Stimulated activated CD4-positive, alpha-beta T cell treated with anti-CD3 and anti-CD28 coated beads, Interleukin-1b, Interleukin-23, amount 100 ng/mL, for 24 hours (primary cell): ENCODE measurements around the gene CAMK1D.
"Not testable (repeated sequence)": the region's sequence is repeated elsewhere in the genome, so short reads cannot be mapped to it uniquely, and the experiment has no call there.

Source experiments
- DNase-seq, 4 experiments: peaks; one replicate each; pipeline ENCODE4 v3.0.0-alpha.2; 2020; ENCODE audit warnings: low read depth in 4 of 4, low spot score in 1 of 4

Gene CAMK1D

DNA sequence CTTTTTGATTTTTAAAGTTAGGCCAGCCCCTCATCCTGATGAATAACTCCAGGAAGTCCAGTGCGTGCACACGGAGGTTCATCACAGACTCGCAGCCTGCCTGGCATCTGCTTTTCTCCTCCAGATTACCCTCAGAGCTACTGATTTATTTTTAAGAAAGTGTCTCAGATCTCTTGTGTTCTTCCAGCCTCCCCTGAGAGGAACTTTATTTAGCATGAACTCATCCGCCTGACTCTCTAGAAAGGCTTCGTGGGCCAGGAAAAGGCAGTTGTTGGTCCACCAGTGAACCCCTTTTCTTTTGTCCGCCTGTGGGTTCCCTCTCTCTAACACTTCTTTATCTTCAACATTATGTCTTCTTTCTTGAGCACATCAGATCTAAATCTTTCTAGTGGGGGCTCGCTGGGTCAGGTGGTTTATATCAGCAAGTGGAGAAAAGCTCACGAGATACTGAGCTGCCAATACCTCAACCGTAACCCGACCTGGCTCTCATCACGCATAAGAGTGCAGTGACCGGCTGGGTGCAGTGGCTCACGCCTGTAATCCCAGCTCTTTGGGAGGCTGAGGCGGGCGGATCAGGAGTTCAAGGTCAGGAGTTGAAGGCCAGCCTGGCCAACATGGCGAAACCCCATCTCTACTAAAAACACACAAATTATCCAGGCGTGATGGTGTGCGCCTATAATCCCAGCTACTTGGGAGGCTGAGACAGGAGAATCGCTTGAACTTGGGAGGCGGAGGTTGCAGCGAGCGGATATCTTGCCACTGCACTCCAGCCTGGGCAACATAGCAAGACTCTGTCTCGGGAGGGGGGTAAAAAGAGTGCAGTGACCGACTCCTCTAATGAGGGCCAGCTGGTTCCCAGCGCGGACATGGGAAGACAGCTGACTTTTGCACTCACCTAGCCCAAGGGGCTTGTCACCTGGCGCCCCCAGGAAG is 489.9 kb downstream of the CAMK1D start:
- no peak for DNase-seq

DNA sequence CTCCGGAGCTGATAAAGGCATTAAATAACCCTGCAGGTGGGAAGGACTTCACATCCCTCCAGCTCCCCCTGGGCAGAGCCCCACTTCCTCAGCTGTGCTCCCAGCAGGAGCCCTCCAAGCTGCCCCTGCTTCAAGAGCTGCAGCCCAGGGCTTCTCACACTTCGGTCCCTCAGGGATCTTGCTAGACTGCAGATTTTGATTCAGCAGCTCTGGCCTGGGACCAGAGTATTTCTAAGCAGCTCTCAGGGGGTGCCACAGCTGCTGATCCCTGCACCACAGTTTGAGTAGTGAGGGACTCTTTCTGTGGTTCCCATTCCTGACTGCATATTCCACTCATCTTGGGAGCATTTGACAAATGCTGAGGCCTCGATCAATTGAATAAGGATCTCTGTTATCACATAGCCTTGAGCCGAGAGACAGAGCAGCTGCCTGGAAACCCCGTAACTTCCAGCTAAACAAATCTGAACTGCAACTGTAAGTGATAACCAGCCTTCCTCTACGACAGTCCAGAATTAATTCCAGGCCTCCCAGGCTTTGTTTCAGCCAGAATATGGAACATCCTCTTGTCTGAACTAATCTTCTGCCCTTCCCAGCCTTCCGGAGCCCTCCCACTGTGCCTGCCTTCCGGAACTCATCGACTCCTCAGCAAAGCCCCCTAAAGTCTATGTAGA is 490.7 kb downstream of the CAMK1D start:
- DNase-seq, result no peak

DNA sequence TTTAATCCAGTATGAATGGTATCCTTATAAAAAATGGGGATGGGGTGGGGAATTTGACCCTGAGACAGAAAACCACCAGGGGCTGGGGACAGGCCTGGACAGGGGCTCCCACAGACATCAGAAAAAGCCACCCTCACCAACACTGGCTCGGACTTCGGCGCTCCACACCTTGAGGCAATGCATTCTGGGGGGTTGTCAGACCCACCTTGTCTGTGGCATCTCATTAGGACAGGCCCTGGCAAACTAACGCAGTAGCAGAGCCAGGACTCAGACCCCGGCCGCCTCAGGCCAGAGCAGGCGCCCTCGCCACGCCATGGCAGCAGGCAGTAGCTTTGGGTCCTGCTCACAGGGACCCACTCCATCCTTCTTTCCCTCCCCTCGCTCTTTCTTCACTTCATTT is 492.1 kb downstream of the CAMK1D start:
- DNase-seq, result no peak

DNA sequence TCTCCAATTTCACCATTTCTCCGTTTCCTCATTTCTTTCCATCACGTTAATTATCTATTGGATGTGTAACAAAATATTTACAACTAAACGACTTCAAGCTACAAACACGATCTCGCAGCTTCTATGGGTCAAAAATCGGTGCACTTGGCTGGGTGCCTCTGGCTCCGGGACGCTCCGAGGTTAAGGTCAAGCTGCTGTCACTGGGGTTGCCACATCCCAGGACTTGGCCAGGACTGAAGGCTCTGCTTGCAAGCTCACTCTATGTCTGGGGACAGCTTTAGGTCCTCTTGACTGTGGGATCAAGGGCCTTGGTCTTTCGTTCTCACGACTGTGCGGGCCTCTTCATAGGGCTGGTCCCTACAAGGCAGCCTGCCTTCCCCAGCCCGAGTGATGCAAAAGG is 492.5 kb downstream of the CAMK1D start:
- no peak for DNase-seq

DNA sequence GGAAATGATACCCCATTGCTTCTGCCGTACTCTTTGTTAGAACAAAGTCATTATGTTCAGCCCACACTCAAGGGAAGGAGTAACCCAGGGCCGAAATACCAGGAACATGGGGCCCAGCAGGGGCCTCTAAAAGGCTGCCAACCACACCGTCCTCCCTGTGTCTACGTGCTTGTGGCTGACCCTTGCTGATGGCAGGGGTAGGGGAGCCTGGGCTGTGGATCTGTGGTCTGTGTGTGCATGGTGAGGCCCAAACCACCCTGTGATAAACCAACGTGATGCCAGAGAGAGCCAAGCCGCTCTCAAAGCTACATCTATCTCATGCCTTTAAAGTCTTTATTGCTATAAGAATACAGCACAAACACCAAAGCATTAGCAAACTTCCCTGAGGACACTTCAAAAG is 493.0 kb downstream of the CAMK1D start:
- no peak for DNase-seq

DNA sequence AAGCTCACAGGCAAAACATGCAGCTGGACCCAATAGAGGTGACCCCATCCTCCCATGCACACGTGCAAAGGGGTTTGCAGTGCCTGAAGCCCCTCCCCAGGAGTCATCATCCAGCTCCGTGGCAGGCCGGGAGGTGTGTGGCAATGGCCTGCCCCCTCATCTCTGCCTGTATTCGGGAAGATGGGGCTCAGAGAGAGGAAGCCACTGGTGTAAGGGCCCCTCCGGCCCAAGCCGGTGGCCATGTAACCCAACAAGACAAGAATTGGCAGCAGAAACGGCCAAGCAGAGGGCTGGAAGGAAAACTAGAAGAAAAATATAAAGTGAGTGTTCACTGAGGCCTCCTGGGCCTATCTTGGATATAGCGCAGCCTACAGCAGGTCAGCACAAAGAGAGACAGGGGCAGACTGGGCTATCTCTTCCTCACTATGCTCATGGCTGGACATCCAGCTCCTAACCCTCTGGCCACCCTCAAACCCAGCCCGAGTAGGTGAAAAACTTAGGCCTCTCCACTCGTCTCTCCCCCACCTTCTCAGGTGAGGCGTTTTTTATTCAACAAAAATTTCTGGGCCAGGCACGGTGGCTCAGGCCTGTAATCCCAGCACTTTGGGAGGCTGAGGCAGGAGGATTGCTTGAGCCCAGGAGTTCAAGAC is 494.1 kb downstream of the CAMK1D start:
- no peak for DNase-seq

DNA sequence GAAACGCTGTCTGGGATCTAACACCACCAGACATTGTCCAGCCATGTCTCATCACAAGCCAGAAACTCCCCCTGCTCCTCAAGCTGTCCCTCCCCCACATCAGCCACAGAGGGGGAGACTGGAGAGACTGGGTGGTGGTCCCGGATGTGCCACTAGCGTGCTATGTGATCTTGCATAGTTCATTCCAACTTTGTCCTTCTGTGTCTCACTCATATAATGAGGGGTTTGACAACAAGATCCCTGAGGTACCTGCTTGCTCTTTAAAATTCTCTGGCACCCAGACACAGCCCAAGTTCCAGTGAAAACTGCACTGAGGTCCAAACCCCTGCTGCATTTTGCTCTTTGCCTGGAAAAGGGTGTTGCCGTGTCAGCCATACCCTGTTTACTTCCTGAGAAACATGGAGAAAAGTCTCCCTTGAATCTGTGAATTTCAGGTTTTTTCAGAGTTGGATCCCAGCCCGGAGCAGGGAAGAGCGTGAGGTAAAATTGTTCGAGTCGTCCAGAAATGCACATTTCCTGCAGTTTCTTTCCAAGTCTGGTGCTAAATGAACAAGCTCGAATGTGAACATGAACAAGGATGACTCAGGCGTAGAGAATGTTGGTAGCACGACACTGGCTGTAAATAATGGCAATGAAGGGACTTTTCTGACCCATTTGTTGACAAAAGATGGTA is 495.6 kb downstream of the CAMK1D start:
- DNase-seq, result no peak

DNA sequence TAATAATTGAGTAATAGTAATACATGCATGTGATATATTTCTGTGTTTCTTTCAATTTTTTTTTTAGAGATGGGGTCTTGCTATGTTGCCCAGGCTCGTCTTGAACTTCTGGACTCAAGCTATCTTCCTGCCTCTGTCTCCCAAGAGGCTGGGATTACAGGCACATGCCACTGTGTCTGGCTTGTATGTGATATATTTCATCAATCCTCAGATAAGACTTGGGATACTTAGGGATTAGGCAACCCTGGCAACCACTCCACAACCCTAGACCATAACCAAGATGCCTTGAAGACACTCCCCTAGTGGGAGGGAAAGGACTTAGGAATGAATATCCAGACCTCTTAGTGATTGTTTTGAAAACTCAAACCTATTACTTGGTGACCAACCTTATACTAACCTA is 497.4 kb downstream of the CAMK1D start:
- no peak for DNase-seq

DNA sequence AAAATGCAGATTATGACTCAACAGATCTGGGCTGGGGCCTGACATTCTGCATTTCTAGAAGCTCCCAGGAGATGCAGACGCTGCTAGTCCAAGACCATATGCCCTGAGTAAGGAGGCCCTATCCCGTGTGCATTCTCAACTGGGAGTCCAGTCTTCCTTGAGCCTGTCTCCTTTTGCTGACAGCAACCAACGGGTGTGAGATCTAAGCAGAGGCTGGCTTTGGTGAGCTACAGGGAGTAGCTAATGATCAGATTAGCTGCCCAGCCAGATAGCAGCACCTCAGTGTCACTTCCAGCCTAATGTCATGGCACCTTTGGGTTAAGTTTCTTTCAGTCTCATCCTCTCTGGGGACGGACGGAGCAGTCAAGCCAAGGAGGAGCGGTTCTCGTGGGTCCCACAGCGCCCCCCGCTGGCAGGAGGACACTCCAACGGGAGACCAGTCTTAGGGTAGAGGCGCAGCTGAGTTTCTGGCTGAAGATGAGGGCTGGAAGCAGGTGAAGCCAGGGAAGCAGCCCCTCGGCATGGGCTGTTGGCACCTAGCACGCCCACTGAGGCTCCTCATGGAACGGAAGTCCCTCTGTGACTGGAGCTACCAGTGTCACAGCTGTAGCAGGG is 498.1 kb downstream of the CAMK1D start:
- peak in 1 of 4 experiments; percentile 4 for DNase-seq

DNA sequence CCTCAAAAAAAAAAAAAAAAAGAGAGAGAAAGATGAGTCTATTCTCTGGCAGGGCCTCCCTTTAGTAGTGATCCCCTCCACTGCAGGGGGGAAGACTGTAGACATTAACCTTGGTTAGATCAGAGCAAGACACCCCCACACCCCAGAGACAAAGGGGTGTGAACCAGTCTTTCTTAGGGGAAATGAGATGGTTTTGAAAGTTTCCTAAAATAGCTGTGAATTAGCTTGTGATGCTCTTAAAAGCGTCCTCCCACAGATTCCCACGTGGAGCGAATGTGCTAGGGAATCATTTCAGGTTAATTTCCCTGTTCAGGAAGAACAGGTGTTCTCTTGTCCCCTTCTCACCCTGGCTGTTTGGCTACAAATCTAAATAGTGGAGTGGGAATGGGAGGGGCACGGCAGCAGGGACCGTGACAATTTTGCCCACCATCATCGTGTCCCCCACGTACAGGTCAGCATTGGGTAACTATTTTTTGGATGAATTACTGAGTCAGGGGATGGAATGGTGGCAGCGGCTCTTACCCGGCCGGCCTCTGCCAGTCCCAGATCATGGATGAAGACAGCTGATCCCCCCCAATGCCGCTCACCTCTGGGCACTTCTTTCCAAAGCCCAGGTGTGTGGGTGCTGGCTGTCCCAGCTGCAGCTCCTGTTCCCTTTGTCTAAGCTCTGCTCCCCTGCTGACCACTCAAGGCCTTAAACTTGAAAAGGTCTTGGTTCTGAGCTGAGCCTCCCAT is 499.3 kb downstream of the CAMK1D start:
- no peak for DNase-seq

DNA sequence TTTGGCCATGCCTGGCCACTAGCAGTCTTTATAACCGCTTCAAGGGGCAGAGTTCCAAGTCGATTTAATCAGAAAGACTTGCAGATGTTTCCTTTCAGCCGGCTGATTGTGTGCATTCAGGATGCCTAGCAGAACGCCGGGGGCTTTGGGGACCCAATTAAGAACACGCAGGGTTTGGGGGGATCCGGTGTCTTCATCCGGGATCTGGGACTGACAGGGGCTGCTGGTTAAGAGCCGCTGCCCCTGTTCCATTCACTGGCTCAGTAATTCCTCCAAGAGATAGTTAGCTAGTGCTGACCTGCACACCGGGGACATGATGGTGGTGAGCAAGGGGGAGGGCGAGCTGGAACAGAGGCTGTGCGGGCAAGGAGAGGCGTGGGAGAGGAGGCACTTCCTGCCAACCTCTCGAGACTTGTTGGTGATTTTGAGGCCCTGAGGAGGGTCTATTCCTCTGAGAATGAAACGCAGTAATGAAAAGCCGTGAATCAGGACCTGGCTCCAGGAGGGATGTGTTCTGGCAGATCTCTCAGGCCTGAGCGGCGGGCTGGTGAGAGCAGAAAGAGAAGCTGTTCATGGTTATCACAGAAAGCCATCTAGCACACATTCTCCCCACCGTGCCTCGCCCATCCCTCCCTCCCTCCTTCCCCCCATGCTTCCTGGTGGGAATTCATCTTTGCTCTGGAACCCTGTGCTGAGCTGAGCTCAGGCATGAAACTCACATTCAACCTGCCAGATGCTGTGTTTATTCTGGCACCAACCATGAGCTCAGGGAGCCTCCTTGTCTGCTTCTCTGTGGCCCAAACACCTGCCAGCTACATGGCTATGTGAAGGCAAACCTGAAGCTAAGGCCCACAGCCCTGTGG is 500.2 kb downstream of the CAMK1D start:
- no peak for DNase-seq

DNA sequence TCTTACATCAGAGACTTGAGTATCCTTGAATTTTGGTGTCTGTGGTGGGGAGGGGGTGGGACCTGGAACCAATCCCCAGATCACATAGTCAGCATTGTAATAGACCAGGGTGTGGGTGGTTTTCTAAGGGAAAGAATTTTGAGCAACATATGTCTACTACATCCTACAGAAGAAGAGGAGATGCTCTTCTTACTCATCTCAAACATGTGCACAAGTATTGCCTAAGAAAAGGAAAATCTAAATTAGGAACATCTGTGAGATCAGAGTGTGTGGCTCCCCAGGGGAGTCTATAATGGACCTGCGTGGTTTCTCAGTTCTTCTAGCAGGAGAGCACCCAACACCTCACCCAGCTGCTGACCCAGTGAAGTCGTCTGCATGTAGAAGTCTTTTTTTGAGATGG is 503.3 kb downstream of the CAMK1D start:
- DNase-seq, result no peak

DNA sequence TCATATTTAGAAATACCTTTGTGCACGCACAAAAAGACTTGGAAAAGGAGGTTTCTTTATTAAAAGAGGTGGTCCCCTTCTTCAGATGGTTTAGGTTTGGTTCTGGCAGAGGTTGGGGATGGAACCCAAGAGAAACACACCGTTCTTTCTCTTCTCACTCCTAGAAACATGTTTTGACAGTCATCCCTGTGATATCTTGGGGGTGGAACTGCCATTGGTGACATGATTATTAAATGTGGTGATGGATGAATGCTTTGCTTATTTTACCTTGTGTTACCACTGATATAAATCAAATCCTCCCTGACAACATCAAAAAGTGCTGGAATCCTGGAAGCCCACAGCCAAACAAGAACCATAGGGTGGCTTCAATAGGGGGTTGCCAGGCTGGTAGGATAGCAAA is 505.6 kb downstream of the CAMK1D start:
- DNase-seq, result no peak

DNA sequence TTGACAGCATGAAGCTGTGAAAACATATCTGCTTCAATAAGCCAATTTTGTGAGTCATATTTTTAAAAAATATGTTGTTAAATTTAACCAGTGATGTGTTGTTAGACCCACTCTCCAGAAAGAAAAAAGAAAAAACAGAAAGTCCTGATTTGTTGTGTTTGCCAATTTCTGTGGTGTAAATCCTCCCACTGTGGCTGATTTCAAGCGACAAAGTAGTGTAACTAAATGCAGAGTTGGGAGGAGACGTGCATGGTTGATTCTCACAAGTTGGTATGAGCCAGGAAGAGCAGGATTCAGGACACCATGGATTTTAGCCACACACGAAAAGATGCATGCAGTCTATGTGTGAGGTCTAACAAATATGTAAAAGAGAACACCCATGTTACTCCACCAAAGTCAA is 513.1 kb downstream of the CAMK1D start:
- no peak for DNase-seq

DNA sequence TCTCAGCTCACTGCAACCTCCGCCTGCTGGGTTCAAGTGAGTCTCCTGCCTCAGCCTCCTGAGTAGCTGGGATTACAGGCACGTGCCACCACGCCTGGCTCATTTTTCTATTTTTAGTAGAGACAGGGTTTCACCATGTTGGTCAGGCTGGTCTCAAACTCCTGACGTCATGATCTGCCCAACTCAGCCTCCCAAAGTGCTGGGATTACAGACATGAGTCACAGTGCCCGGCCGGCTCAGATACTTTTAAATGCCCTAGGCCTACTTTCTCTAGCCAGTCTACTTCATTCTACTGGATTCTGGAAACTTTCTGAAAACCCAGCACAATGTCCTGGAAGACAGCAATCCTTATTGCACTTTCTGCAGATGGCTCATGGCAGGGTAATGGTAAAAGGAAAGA is 516.2 kb downstream of the CAMK1D start:
- not testable (repeated sequence) for DNase-seq

DNA sequence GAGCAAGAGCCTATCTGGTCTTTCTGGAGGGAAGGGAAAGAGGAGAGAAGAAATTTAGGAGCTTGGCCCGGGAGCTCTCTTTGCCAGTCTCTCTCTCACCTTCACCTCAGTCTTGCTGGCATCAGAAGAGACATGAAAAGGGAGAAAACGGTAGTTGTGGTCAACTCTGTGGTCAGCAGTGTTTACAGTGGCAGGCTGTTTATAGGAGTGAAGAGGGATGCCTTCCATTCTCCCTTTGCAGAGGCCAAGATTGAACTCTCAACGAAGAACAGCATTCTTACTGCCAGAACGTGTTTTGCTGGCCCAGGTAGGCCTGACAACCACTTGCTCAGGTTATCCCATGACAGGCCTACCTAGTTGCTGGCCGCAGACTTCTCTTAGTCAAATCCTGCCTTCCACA is 518.9 kb downstream of the CAMK1D start:
- DNase-seq, result no peak

DNA sequence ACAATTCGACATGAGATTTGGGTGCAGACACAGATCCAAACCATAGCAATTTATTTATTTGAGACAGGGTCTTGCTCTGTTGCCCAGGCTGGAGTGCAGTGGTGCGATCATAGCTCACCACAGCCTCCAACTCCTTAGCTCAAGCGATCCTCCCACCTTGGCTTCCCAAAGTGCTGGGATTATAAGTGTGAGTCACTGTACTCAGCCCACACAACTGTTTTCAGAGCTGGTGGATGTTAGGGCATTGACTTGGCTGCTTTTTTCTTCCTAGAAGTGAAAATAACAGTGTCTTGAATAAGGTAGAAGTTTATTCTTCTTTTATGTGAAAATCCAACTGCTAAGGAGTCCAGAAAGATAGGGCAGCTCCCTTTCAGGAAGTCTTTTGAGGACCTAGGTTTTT is 520.1 kb downstream of the CAMK1D start:
- DNase-seq, result no peak

DNA sequence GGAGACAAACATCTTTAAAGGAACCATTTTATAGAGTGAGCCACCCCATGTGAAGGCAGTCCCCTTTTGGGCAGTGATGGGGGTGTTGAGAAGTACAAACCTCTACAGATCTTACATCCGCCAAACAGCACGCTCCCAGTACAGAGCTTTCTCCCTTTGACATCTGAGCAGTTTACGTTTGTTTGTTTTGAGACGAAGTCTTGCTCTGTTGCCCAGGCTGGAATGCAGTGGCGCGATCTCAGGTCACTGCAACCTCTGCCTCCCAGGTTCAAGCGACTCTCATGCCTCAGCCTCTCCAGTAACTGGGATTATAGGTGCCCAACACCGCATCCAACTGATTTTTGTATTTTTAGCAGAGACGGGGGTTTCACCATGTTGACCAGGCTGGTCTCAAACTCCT is 523.2 kb downstream of the CAMK1D start:
- no peak for DNase-seq

DNA sequence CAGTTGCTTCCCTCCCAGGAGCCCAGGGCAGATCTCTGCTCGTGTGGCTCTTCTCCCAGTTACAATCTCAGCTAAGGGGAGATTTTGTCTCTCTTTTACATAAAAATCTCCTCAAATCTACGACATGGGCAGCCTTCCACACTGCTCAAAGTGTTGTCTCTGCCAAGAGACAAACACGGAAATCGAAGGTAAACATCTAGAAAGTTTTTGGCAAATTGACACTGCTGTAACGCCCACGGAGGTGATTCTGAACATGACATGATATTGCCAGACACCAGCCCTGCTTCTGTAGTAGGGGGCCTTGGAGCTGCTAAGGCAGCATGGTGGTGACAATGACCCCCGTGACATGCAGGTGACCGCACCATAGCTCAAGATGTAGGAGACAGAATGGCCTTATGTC is 523.8 kb downstream of the CAMK1D start:
- DNase-seq, result no peak
